Measurements from ENCODE around the gene TNFSF15.

DNA sequence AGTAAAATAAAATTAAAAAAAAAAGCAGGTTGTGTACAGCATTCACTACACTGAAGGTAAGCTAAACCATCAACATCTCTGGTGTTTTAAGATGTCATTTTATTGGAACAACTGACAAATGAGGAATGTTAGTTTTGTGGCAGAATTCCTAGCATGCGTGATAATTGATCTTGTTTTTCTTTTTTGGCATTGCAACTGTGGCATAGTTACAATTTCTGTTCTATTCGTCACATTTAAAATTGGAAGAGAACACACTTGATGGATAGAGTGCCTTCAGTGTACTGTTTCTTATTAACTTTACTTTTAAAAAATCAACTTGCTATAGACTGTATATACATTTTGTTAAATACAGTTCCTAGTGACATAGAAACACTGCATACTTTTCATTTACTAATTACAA lies 43.6 kb upstream of the TNFSF15 start:
- TF ChIP-seq CTCF (conservative IDR thresholded peaks at IDR 0.05; ENCODE audit: low read depth, low read length) (no peak), BHLHE40 (IDR thresholded peaks at IDR 0.05; ENCODE audit: low read depth, low read length) (no peak), POLR2A (IDR thresholded peaks at IDR 0.05; ENCODE audit: low read depth, low read length) (no peak), SMC3 (IDR thresholded peaks at IDR 0.05; ENCODE audit: low read depth, low read length) (no peak), RCOR1 (IDR thresholded peaks at IDR 0.05; ENCODE audit: insufficient replicate concordance, low read length) (no peak), CEBPB (IDR thresholded peaks at IDR 0.05; ENCODE audit: low read depth, low read length) (no peak), MXI1 (IDR thresholded peaks at IDR 0.05; ENCODE audit: borderline replicate concordance, low read depth, low read length) (no peak), RFX5 (IDR thresholded peaks at IDR 0.05; ENCODE audit: low read depth, low read length) (no peak), NFE2L2 (IDR thresholded peaks at IDR 0.05; ENCODE audit: low read depth, low read length) (no peak), RAD21 (IDR thresholded peaks at IDR 0.05; ENCODE audit: low read length) (no peak), MAFK (IDR thresholded peaks at IDR 0.05; ENCODE audit: low read depth, low read length) (no peak)
- TF ChIP-seq, protein P1, sequence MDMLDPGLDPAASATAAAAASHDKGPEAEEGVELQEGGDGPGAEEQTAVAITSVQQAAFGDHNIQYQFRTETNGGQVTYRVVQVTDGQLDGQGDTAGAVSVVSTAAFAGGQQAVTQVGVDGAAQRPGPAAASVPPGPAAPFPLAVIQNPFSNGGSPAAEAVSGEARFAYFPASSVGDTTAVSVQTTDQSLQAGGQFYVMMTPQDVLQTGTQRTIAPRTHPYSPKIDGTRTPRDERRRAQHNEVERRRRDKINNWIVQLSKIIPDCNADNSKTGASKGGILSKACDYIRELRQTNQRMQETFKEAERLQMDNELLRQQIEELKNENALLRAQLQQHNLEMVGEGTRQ (IDR thresholded peaks at IDR 0.05; ENCODE audit: low read depth, low read length): no peak

Measured in IMR-90 (cell line).